GM23248 (cell line): ENCODE measurements around the gene RASGRF1. TPM values are rescaled to one million over a fixed set of nuclear protein-coding genes. Genes with fewer than 3 reads are reported as not detected.

ENCODE experiments used
- DNase-seq: peaks from one replicate; pipeline ENCODE4 v3.0.0-alpha.2; 2015
- H2AFZ ChIP-seq: fragments of 200-600 bp; sonication (generic); 2 replicates; pipeline ENCODE4 v1.6.1; 2016; ENCODE audit warnings: antibody characterized with exemption
- H3F3A ChIP-seq: fragments of 200-600 bp; sonication (generic); 2 replicates; pipeline ENCODE4 v1.6.1; 2016; ENCODE audit warnings: mild to moderate bottlenecking, antibody characterized with exemption, mixed run types; ENCODE audit not compliant: insufficient read depth
- H3K27ac ChIP-seq: fragments of 200-600 bp; sonication (generic); 2 replicates; pipeline ENCODE4 v1.5.1; 2016; ENCODE audit warnings: mild to moderate bottlenecking
- H3K27me3 ChIP-seq: fragments of 200-600 bp; sonication (generic); replicated peaks from 2 replicates; pipeline ENCODE4 v1.6.1; 2016; ENCODE audit warnings: mild to moderate bottlenecking; ENCODE audit not compliant: insufficient read depth
- H3K36me3 ChIP-seq: fragments of 200-600 bp; sonication (generic); 2 replicates; pipeline ENCODE4 v1.6.1; 2016; ENCODE audit warnings: low read depth, mild to moderate bottlenecking
- H3K4me1 ChIP-seq: fragments of 200-600 bp; sonication (generic); 2 replicates; pipeline ENCODE4 v1.6.1; 2016; ENCODE audit warnings: mild to moderate bottlenecking; ENCODE audit not compliant: insufficient read depth
- H3K4me2 ChIP-seq: fragments of 200-600 bp; sonication (generic); one replicate; pipeline ENCODE4 v1.6.1; 2016; ENCODE audit warnings: mild to moderate bottlenecking; ENCODE audit not compliant: unreplicated experiment
- H3K4me3 ChIP-seq: fragments of 200-600 bp; sonication (generic); 2 replicates; pipeline ENCODE4 v1.5.1; 2016; ENCODE audit warnings: mild to moderate bottlenecking
- H3K79me2 ChIP-seq: fragments of 200-600 bp; sonication (generic); 2 replicates; pipeline ENCODE4 v1.6.1; 2016; ENCODE audit warnings: mild to moderate bottlenecking; ENCODE audit not compliant: insufficient read depth
- H3K9ac ChIP-seq: fragments of 200-600 bp; sonication (generic); 2 replicates; pipeline ENCODE4 v1.6.1; 2016; ENCODE audit warnings: mild to moderate bottlenecking
- H3K9me2 ChIP-seq: fragments of 200-600 bp; sonication (generic); 2 replicates; pipeline ENCODE4 v1.6.1; 2016; ENCODE audit warnings: mixed run types, mild to moderate bottlenecking, moderate library complexity; ENCODE audit not compliant: insufficient read depth
- H3K9me3 ChIP-seq: fragments of 200-600 bp; sonication (generic); one replicate; pipeline ENCODE4 v1.6.1; 2017; ENCODE audit warnings: low read depth
- H4K20me1 ChIP-seq: fragments of 200-600 bp; sonication (generic); 2 replicates; pipeline ENCODE4 v1.6.0; 2016; ENCODE audit not compliant: insufficient read depth
- EZH2 ChIP-seq: fragments of 200-600 bp; sonication (generic); IDR thresholded peaks from 2 replicates; pipeline ENCODE4 v1.6.1; 2018; ENCODE audit warnings: antibody characterized with exemption, mild to moderate bottlenecking; ENCODE audit not compliant: insufficient read depth, poor library complexity, severe bottlenecking
- EZH2phosphoT487 ChIP-seq: fragments of 200-600 bp; sonication (generic); IDR thresholded peaks from 2 replicates; pipeline ENCODE4 v1.6.1; 2018; ENCODE audit warnings: antibody characterized with exemption, moderate library complexity, mild to moderate bottlenecking, low read depth; ENCODE audit not compliant: insufficient read depth
- WGBS, 2 experiments: methylation state at CpG; one replicate each; pipeline ENCODE4 v1.1.6; 2015 to 2017; ENCODE audit warnings: low lambda C conversion rate in 2 of 2, low coverage in 1 of 2; ENCODE audit errors: missing lambda C conversion rate in 2 of 2; 5-methylcytosine and 5-hydroxymethylcytosine counted together
- in situ Hi-C: fragments of 300-500 bp; cut with MboI; formaldehyde crosslinking; loops from 2 replicates; pipeline ENCODE4 v1.15.0; 2020
- polyA plus RNA-seq: library from polyadenylated mRNA; unstranded; fragments of >200 nt; fragmentation: Nextera tagmentation; extraction: Ambion mirVana; gene quantifications from 2 replicates; pipeline ENCODE4 v1.2.1, GENCODE V29; 2016
- total RNA-seq: library from RNA; depleted of rRNA; stranded (reverse); fragments of >200 nt; shearing (Covaris generic); gene quantifications from 2 replicates; pipeline ENCODE4 v1.2.3, GENCODE V29; 2014

Gene RASGRF1
- total and polyA plus RNA-seq, 2 experiments from 2014 or later: not detected

DNA sequence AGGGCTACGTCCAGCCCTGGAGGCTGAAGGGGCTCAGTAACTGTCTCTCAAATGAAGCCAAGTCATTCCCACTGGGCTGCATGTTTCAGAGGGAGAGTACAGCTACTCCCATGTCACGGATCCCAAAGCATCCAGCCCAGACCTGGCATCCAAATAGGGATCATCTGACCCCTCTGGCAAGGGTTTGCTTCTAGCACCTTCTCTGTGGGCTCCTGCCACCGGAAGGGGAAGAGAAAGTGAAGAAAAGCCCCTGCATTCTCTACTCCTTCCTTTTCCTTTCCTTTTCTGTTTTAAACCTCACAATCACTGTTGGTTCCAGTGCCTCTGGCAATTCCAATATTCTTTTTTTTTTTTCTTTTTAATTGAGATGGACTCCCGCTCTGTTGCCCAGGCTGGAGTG is 81.2 kb downstream of the RASGRF1 start:
- H4K20me1 ChIP-seq: no peaks in the 10 kb centered on the region
- TF ChIP-seq EZH2: no peak
- TF ChIP-seq EZH2phosphoT487: no peak
- H3K9me3 ChIP-seq: no peaks in the 10 kb centered on the region
- H3K9me2 ChIP-seq: no peaks in the 10 kb centered on the region
- WGBS, 2 experiments: 38 to 45% methylated on average over 4 of the region's 4 CpGs
- H3K4me1 ChIP-seq: peaks cover 4% of the 10 kb centered on the region; the same call in 1 of the 2 replicates
- no peak overlapping the region for H3K4me3 ChIP-seq
- DNase-seq: no peak
- H3K27ac ChIP-seq: no peak overlapping the region
- no peaks in the 10 kb centered on the region for H3K79me2 ChIP-seq
- H2AFZ ChIP-seq: no peak overlapping the region
- no peaks in the 10 kb centered on the region for H3K36me3 ChIP-seq
- no peak overlapping the region for H3K4me2 ChIP-seq
- in situ Hi-C loops: no loop called here
- H3K27me3 ChIP-seq: no peaks in the 10 kb centered on the region
- H3F3A ChIP-seq: no peaks in the 10 kb centered on the region
- H3K9ac ChIP-seq: no peak overlapping the region

DNA sequence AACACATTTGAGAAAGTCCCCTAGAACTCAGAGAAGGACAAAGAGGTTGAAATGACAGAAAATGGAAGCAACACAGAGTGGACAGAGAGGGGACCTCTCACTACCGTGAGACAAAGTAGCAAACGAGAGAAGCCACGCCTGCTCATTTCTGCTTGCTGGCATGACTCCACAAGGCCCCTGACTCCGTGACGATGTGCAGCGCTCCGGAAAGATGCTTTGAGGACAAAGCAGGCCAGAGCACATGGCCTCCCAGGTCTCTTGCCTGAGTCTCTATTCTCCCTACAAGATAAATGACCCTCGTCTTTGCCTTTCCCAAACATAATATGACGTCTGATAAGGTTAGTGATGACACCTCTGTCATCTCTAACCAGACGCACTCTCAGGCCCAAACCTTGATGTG is 81.9 kb downstream of the RASGRF1 start:
- H3K27me3 ChIP-seq: no peaks in the 10 kb centered on the region
- no peaks in the 10 kb centered on the region for H3F3A ChIP-seq
- no peak for TF ChIP-seq EZH2phosphoT487
- TF ChIP-seq EZH2: no peak
- no peaks in the 10 kb centered on the region for H3K9me3 ChIP-seq
- peaks cover 10% of the 10 kb centered on the region; the same call in 1 of the 2 replicates for H3K4me1 ChIP-seq
- WGBS, 2 experiments: 42 to 45% methylated on average over 10 of the region's 10 CpGs
- DNase-seq: no peak
- H3K9me2 ChIP-seq: no peaks in the 10 kb centered on the region
- H3K27ac ChIP-seq: no peak overlapping the region
- no peaks in the 10 kb centered on the region for H4K20me1 ChIP-seq
- H3K4me2 ChIP-seq: no peak overlapping the region
- no peaks in the 10 kb centered on the region for H3K79me2 ChIP-seq
- in situ Hi-C loops: no loop called here
- H3K4me3 ChIP-seq: no peak overlapping the region
- no peaks in the 10 kb centered on the region for H3K36me3 ChIP-seq
- no peak overlapping the region for H3K9ac ChIP-seq
- H2AFZ ChIP-seq: no peak overlapping the region

DNA sequence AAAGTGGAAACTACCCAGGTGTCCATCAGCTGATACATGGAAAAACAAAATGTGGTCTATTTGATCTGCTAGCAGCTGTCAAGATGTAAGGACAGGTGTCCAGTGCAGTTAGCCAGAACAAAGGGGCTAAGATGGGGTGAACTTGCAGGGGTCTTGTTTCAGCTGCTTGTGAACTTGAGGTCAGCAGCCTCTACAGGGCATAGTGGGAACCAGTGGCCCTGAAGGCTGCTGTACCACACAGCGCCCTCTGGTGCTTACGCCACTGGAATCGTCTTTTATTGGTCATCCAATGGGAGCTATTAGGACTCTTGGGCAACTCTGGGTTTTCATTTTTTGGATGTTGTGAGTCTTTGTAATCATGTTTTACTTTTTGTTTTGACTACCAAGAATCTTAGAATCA is 83.5 kb downstream of the RASGRF1 start:
- no peak overlapping the region for H2AFZ ChIP-seq
- H3K27me3 ChIP-seq: no peaks in the 10 kb centered on the region
- no peaks in the 10 kb centered on the region for H3K9me2 ChIP-seq
- DNase-seq: peak; percentile 32
- H3K27ac ChIP-seq: no peak overlapping the region
- no peak for TF ChIP-seq EZH2phosphoT487
- no peak for TF ChIP-seq EZH2
- H3K4me3 ChIP-seq: no peak overlapping the region
- no peaks in the 10 kb centered on the region for H4K20me1 ChIP-seq
- H3K36me3 ChIP-seq: no peaks in the 10 kb centered on the region
- peaks cover 10% of the 10 kb centered on the region; the same call in 1 of the 2 replicates for H3K4me1 ChIP-seq
- H3K79me2 ChIP-seq: no peaks in the 10 kb centered on the region
- no peak overlapping the region for H3K9ac ChIP-seq
- in situ Hi-C loops: no loop called here
- H3F3A ChIP-seq: no peaks in the 10 kb centered on the region
- no peak overlapping the region for H3K4me2 ChIP-seq
- 53 to 57% methylated on average over 3 of the region's 3 CpGs for WGBS, 2 experiments
- H3K9me3 ChIP-seq: no peaks in the 10 kb centered on the region

DNA sequence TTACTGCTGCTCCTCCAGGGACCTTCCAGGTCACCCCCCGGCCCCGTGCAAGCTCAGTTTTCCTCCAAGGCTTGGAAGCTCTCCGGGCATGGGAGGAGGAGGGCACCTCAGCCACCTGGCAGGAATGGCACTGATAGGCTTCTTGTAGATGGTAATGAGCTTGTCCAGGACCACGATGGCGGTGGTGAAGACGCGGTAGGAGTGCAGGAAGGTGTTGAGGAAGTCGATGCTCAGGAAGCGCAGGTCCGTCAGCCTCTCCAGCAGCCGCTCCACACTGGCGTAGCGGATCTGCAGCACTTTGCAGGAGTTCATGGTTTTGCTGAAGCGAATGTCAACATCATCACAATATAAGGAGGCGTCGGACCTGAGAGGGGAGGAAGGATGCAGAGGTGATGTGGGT is 84.5 kb downstream of the RASGRF1 start:
- DNase-seq: no peak
- no peaks in the 10 kb centered on the region for H3K27me3 ChIP-seq
- H3K36me3 ChIP-seq: no peaks in the 10 kb centered on the region
- peaks cover 10% of the 10 kb centered on the region; the same call in 1 of the 2 replicates for H3K4me1 ChIP-seq
- no peak overlapping the region for H3K4me2 ChIP-seq
- in situ Hi-C loops: no loop called here
- no peaks in the 10 kb centered on the region for H3K9me2 ChIP-seq
- no peak overlapping the region for H3K27ac ChIP-seq
- 85 to 90% methylated on average over 16 of the region's 16 CpGs for WGBS, 2 experiments
- H3K4me3 ChIP-seq: no peak overlapping the region
- H3K9me3 ChIP-seq: no peaks in the 10 kb centered on the region
- H2AFZ ChIP-seq: no peak overlapping the region
- no peaks in the 10 kb centered on the region for H4K20me1 ChIP-seq
- no peaks in the 10 kb centered on the region for H3K79me2 ChIP-seq
- no peaks in the 10 kb centered on the region for H3F3A ChIP-seq
- H3K9ac ChIP-seq: no peak overlapping the region
- no peak for TF ChIP-seq EZH2
- no peak for TF ChIP-seq EZH2phosphoT487

DNA sequence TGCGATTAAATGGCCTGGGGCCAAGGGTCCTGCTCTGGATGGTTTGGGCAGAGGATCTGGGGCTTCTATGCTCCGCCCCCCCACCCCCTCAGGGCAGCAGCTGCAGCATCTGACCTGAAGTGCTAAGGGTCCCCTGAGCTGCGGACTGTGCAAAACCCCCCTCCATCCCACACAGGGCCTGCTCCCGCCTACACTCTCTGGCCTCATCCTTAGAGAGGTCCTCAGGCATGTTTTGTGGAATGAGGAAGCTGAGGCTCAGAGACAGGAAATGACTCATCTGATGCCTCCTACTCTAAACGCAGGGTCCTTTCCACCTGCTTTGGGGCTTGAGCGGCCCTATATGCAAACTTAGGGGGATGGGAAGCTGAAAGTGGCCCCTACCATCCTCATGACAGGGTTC is 86.2 kb downstream of the RASGRF1 start:
- no peaks in the 10 kb centered on the region for H4K20me1 ChIP-seq
- no peak overlapping the region for H3K4me3 ChIP-seq
- no peak overlapping the region for H2AFZ ChIP-seq
- no peak overlapping the region for H3K27ac ChIP-seq
- 45 to 59% methylated on average over 5 to 6 of the region's 6 CpGs for WGBS, 2 experiments
- no peaks in the 10 kb centered on the region for H3K36me3 ChIP-seq
- in situ Hi-C loops: no loop called here
- H3K9ac ChIP-seq: no peak overlapping the region
- H3F3A ChIP-seq: no peaks in the 10 kb centered on the region
- H3K27me3 ChIP-seq: 0 out of 2 replicates have a peak, but pooled peaks cover 5% of the 10 kb centered on the region
- no peak for TF ChIP-seq EZH2phosphoT487
- TF ChIP-seq EZH2: no peak
- peak; percentile 72 for DNase-seq
- H3K9me2 ChIP-seq: no peaks in the 10 kb centered on the region
- peaks cover 10% of the 10 kb centered on the region; the same call in 1 of the 2 replicates for H3K4me1 ChIP-seq
- no peaks in the 10 kb centered on the region for H3K79me2 ChIP-seq
- H3K4me2 ChIP-seq: no peak overlapping the region
- H3K9me3 ChIP-seq: no peaks in the 10 kb centered on the region
